H9 (cell line): ENCODE results near the gene B4GALT1. TPM values are rescaled to one million over a fixed set of nuclear protein-coding genes. Genes with fewer than 3 reads are reported as not detected.

Experiments used
- DNase-seq: peaks from one replicate; pipeline ENCODE4 v3.0.0-alpha.2; 2017
- H2AFZ ChIP-seq: one replicate; pipeline ENCODE4 v1.6.1; 2013; ENCODE audit warnings: mild to moderate bottlenecking, low read length, control low read depth, moderate library complexity
- H2AK5ac ChIP-seq: 2 replicates; pipeline ENCODE4 v1.6.1; 2013; ENCODE audit warnings: low read length, control low read depth, mixed read lengths; ENCODE audit not compliant: insufficient read length
- H2BK120ac ChIP-seq: one replicate; pipeline ENCODE4 v1.6.1; 2013; ENCODE audit warnings: low read depth, mild to moderate bottlenecking, low read length, control low read depth, inconsistent platforms; ENCODE audit not compliant: poor library complexity, severe bottlenecking
- H2BK12ac ChIP-seq: 2 replicates; pipeline ENCODE4 v1.6.1; 2013; ENCODE audit warnings: low read length, control low read depth, mixed read lengths, low read depth; ENCODE audit not compliant: insufficient read length
- H2BK15ac ChIP-seq: 2 replicates; pipeline ENCODE4 v1.6.1; 2013; ENCODE audit warnings: low read depth, low read length, control low read depth
- H2BK20ac ChIP-seq: one replicate; pipeline ENCODE4 v1.6.1; 2013; ENCODE audit warnings: low read depth, mild to moderate bottlenecking, low read length, control low read depth, inconsistent platforms; ENCODE audit not compliant: poor library complexity, severe bottlenecking
- H2BK5ac ChIP-seq: 2 replicates; pipeline ENCODE4 v1.6.1; 2013; ENCODE audit warnings: low read length, control low read depth, mixed read lengths; ENCODE audit not compliant: insufficient read length
- H3K14ac ChIP-seq: 2 replicates; pipeline ENCODE4 v1.6.1; 2013; ENCODE audit warnings: low read length, control low read depth; ENCODE audit not compliant: insufficient read depth
- H3K18ac ChIP-seq: 2 replicates; pipeline ENCODE4 v1.6.1; 2013; ENCODE audit warnings: low read depth, mild to moderate bottlenecking, mixed read lengths, low read length, control low read depth; ENCODE audit not compliant: insufficient read length
- H3K23ac ChIP-seq: 2 replicates; pipeline ENCODE4 v1.6.1; 2013; ENCODE audit warnings: low read length, control low read depth, mixed read lengths, low read depth; ENCODE audit not compliant: insufficient read length
- H3K23me2 ChIP-seq: 2 replicates; pipeline ENCODE4 v1.6.1; 2013; ENCODE audit warnings: low read depth, mild to moderate bottlenecking, mixed read lengths, low read length, control low read depth; ENCODE audit not compliant: insufficient read length, poor library complexity, severe bottlenecking
- H3K27ac ChIP-seq: 2 replicates; pipeline ENCODE4 v1.5.1; 2013; ENCODE audit warnings: low read length, control low read depth, mixed read lengths, low read depth; ENCODE audit not compliant: insufficient read length
- H3K27me3 ChIP-seq: 2 replicates; pipeline ENCODE4 v1.6.1; 2013; ENCODE audit warnings: low read length, control low read depth, inconsistent platforms; ENCODE audit not compliant: insufficient read depth
- H3K4ac ChIP-seq: 2 replicates; pipeline ENCODE4 v1.6.1; 2013; ENCODE audit warnings: low read depth, mild to moderate bottlenecking, control low read depth, inconsistent platforms, low read length, moderate library complexity
- H3K4me1 ChIP-seq: 2 replicates; pipeline ENCODE4 v1.6.1; 2013; ENCODE audit warnings: low read length, control low read depth, inconsistent platforms; ENCODE audit not compliant: insufficient read depth
- H3K4me2 ChIP-seq: 2 replicates; pipeline ENCODE4 v1.6.1; 2013; ENCODE audit warnings: low read length, control low read depth, mixed read lengths; ENCODE audit not compliant: insufficient read length, insufficient read depth
- H3K56ac ChIP-seq: 2 replicates; pipeline ENCODE4 v1.6.1; 2013; ENCODE audit warnings: low read depth, mild to moderate bottlenecking, mixed read lengths, low read length, control low read depth; ENCODE audit not compliant: insufficient read length
- H3K79me1 ChIP-seq: 2 replicates; pipeline ENCODE4 v1.6.1; 2013; ENCODE audit warnings: low read depth, mild to moderate bottlenecking, moderate library complexity, low read length, control low read depth, inconsistent platforms; ENCODE audit not compliant: insufficient read depth, poor library complexity, severe bottlenecking
- H3K79me2 ChIP-seq: 2 replicates; pipeline ENCODE4 v1.6.1; 2013; ENCODE audit warnings: low read length, control low read depth, inconsistent platforms; ENCODE audit not compliant: insufficient read depth
- H3K9ac ChIP-seq: 2 replicates; pipeline ENCODE4 v1.6.1; 2013; ENCODE audit warnings: low read length, control low read depth, mixed read lengths; ENCODE audit not compliant: insufficient read length; ENCODE audit errors: extremely low read depth
- H3K9me3 ChIP-seq: one replicate; pipeline ENCODE4 v1.6.1; 2013; ENCODE audit warnings: low read depth, low read length, inconsistent platforms; ENCODE audit not compliant: control insufficient read depth
- H3T11ph ChIP-seq: one replicate; pipeline ENCODE4 v1.6.1; 2013; ENCODE audit warnings: mild to moderate bottlenecking, low read length, control low read depth, inconsistent platforms
- H4K20me1 ChIP-seq: one replicate; pipeline ENCODE4 v1.6.1; 2013; ENCODE audit not compliant: control insufficient read depth, insufficient read length, insufficient read depth
- H4K5ac ChIP-seq: 2 replicates; pipeline ENCODE4 v1.6.1; 2013; ENCODE audit warnings: low read depth, mild to moderate bottlenecking, mixed read lengths, low read length, control low read depth; ENCODE audit not compliant: insufficient read length
- H4K8ac ChIP-seq: replicated peaks from 2 replicates; pipeline ENCODE4 v1.6.1; 2013; ENCODE audit warnings: low read length, control low read depth, mixed read lengths, low read depth; ENCODE audit not compliant: insufficient read length
- H4K91ac ChIP-seq: 2 replicates; pipeline ENCODE4 v1.6.1; 2013; ENCODE audit warnings: low read depth, mild to moderate bottlenecking, moderate library complexity, mixed read lengths, low read length, control low read depth; ENCODE audit not compliant: insufficient read length
- H3K27ac Mint-ChIP-seq, 3 experiments: 2 replicates in 2 of 3; 3 replicates in 1 of 3; pipeline ENCODE4 v1.8.0; 2020 to 2021; ENCODE audit warnings: mixed read lengths in 3 of 3, mild to moderate bottlenecking in 1 of 3, moderate library complexity in 1 of 3
- H3K27me3 Mint-ChIP-seq: 2 replicates; pipeline ENCODE4 v1.8.0; 2021; ENCODE audit warnings: low read depth, mild to moderate bottlenecking, moderate library complexity, mixed read lengths
- H3K36me3 Mint-ChIP-seq, 3 experiments: 2 replicates in 2 of 3; 3 replicates in 1 of 3; pipeline ENCODE4 v1.8.0; 2020 to 2021; ENCODE audit warnings: low read depth in 3 of 3, mixed read lengths in 3 of 3; ENCODE audit not compliant: insufficient read depth in 1 of 3
- H3K4me1 Mint-ChIP-seq, 2 experiments: 2 replicates each; pipeline ENCODE4 v1.8.0; 2020; ENCODE audit warnings: mixed read lengths in 2 of 2
- H3K4me3 Mint-ChIP-seq, 2 experiments: 2 replicates in 1 of 2; 3 replicates in 1 of 2; pipeline ENCODE4 v1.8.0; 2020 to 2021; ENCODE audit warnings: mild to moderate bottlenecking in 2 of 2, mixed read lengths in 2 of 2, moderate library complexity in 1 of 2
- H3K9me3 Mint-ChIP-seq, 2 experiments: 2 replicates in 1 of 2; 3 replicates in 1 of 2; pipeline ENCODE4 v1.8.0; 2020; ENCODE audit warnings: mild to moderate bottlenecking in 2 of 2, mixed read lengths in 2 of 2, moderate library complexity in 1 of 2
- WGBS: extraction: QIAGEN DNeasy Blood & Tissue Kit; methylation state at CpG from one replicate; pipeline ENCODE4 v1.1.7; 2013; ENCODE audit warnings: missing lambda C conversion rate, low lambda C conversion rate, mixed read lengths; ENCODE audit not compliant: insufficient read length; ENCODE audit errors: extremely low coverage; 5-methylcytosine and 5-hydroxymethylcytosine counted together
- total RNA-seq: library from RNA; stranded (reverse); gene quantifications from 2 replicates; pipeline ENCODE4 v1.2.1, GENCODE V29; 2021
- TF ChIP-seq, protein P1 (sequence below): fragments of 200-600 bp; sonication (generic); conservative IDR thresholded peaks from 3 replicates; pipeline ENCODE4 v1.8.0; 2021; ENCODE audit warnings: antibody characterized with exemption, mild to moderate bottlenecking

Gene B4GALT1
- total RNA-seq, 1 experiment from 2014 or later, result 15.3 TPM

DNA sequence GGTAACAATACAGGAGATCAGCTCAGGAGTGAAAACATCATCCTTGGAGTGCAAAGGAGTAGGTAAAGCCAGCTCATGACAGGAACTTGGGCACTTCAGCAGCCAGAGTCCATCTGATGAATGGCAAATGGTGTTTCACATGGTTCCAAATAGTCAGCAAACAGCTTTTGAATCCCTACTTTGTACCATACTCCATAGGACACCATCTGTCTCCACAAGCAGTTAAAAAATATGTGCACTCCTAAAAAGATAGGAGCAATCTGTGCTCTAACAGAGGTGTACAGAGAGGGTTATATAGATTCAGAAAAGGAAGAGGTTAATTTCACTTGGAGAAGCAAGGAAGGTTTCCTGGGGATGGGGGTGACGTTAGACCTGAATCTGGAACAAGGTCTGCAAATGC, 21.6 kb upstream of the B4GALT1 start:
- Histone ChIP-seq H3K27me3 (no peaks in the 10 kb centered on the region), H2BK120ac (no peak overlapping the region)

More for the DNA sequence above, 21.6 kb upstream of the B4GALT1 start:
- H4K5ac ChIP-seq, result no peak overlapping the region
- H3K4me2 ChIP-seq, result no peak overlapping the region
- H2BK20ac ChIP-seq, result no peak overlapping the region
- H3K79me1 ChIP-seq, result no peaks in the 10 kb centered on the region
- H3K23ac ChIP-seq, result no peak overlapping the region
- H3K23me2 ChIP-seq, result no peaks in the 10 kb centered on the region
- DNase-seq, result no peak
- H3K36me3 Mint-ChIP-seq, result no peaks in the 10 kb centered on the region
- H2AK5ac ChIP-seq, result no peak overlapping the region
- H3T11ph ChIP-seq, result no peak overlapping the region
- H3K14ac ChIP-seq, result no peak overlapping the region
- H3K56ac ChIP-seq, result no peak overlapping the region
- H3K27ac Mint-ChIP-seq, result no peak overlapping the region
- H3K4ac ChIP-seq, result no peak overlapping the region
- 0 out of 2 replicates have a peak, but pooled peaks cover 4% of the 10 kb centered on the region for H3K4me1 ChIP-seq
- H3K4me1 Mint-ChIP-seq, result peaks cover 7% of the 10 kb centered on the region in 2 experiments
- no peaks in the 10 kb centered on the region for H3K79me2 ChIP-seq
- no peaks in the 10 kb centered on the region for H3K9me3 ChIP-seq
- H3K18ac ChIP-seq, result no peak overlapping the region
- H3K9ac ChIP-seq, result no peak overlapping the region
- no peaks in the 10 kb centered on the region for H3K27me3 Mint-ChIP-seq
- no peak overlapping the region for H4K8ac ChIP-seq
- H4K91ac ChIP-seq, result no peak overlapping the region
- H2BK12ac ChIP-seq, result no peak overlapping the region
- H3K27ac ChIP-seq, result no peak overlapping the region
- H4K20me1 ChIP-seq, result no peaks in the 10 kb centered on the region
- H3K4me3 Mint-ChIP-seq, result no peak overlapping the region
- H2AFZ ChIP-seq, result no peak overlapping the region
- H2BK15ac ChIP-seq, result no peak overlapping the region
- TF ChIP-seq, protein P1, sequence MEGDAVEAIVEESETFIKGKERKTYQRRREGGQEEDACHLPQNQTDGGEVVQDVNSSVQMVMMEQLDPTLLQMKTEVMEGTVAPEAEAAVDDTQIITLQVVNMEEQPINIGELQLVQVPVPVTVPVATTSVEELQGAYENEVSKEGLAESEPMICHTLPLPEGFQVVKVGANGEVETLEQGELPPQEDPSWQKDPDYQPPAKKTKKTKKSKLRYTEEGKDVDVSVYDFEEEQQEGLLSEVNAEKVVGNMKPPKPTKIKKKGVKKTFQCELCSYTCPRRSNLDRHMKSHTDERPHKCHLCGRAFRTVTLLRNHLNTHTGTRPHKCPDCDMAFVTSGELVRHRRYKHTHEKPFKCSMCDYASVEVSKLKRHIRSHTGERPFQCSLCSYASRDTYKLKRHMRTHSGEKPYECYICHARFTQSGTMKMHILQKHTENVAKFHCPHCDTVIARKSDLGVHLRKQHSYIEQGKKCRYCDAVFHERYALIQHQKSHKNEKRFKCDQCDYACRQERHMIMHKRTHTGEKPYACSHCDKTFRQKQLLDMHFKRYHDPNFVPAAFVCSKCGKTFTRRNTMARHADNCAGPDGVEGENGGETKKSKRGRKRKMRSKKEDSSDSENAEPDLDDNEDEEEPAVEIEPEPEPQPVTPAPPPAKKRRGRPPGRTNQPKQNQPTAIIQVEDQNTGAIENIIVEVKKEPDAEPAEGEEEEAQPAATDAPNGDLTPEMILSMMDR, result no peak
- WGBS, result no CpG with 5 or more reads among the region's 1 CpG
- H2BK5ac ChIP-seq, result no peak overlapping the region
- no peaks in the 10 kb centered on the region; a peak in 1 of 5 replicates for H3K9me3 Mint-ChIP-seq
